HG03469 (cell line): ENCODE results near the gene BNIP1.

ENCODE experiments used
- ATAC-seq: cut with Tn5 transposase; IDR thresholded peaks from one replicate; pipeline ENCODE4 v1.9.1; 2021; ENCODE audit warnings: mild to moderate bottlenecking, moderate library complexity, moderate number of reproducible peaks; ENCODE audit not compliant: unreplicated experiment

The BNIP1 gene

DNA sequence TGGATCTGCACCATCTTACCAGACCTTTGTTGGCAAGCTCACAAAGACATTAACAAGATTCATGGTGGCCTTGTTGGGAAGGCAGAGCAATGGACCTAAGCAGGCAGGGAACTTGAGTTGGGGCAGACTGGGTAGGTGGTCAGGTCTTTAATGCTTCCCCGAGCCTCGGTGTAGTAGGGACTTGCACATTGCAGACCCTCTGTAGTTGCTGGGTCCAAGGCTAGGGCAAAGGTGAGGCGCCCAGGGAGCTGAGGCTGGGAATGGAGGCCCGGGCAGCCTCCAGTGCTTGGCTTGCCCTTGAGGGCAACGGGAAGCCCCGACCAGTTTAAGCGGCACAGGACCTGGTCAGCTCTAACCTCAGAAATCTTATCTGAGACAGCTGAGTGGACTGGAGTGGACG is 66.5 kb downstream of the BNIP1 start:
- ATAC-seq = no peak

DNA sequence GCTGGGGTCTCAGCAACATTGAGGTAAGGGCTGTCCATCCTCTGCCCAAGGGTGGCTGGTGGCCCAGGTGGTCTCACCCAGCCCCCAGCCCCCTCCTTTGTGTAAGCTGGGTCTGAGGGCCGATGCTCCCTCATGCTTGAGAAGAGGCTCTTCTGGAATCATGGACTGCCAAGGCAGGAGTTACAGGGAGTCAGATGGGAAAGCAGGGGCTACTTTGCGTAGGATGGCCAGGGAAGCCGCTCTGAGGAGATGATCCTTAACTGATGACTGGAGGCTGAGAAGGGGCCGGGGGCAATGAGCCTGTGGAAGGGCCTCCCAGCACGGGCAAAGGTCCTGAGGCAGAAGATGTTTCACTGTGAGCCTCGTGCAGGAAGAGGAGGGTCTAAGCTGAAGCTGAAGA is 67.0 kb downstream of the BNIP1 start:
- ATAC-seq = no peak

DNA sequence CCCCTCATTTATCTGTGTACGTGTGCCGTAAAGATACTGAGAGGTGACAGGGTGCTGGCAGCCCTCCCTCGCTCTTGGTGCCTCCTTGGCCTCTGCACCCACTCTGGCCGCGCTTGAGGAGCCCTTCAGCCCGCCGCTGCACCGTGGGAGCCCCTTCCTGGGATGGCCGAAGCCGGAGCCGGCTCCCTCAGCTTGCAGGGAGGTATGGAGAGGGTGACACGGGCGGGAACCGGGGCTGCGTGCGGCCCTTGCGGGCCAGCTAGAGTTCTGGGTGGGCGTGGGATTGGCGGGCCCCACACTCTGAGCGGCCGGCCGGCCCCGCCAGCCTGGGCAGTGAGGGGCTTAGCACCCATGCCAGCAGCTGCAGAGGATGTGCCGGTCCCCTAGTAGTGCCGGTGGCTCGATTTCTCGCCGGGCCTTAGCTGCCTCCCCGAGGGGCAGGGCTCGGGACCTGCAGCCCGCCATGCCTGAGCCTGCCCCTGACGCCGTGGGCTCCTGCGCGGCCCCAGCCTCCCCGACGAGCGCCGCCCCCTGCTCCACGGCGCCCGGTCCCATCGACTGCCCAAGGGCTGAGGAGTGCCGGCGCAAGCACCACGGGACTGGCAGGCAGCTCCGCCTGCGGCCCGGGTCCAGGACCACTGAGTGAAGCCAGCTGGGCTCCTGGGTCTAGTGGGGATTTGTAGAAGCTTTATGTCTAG is 69.1 kb downstream of the BNIP1 start:
- ATAC-seq = no peak
